ENCODE results near the gene PCDHA1.
"Not testable (repeated sequence)": the region's sequence is repeated elsewhere in the genome, so short reads cannot be mapped to it uniquely, and the experiment has no call there.

Gene PCDHA1

GRCh38 chr5:140855772-140856674 is 70.1 kb downstream of the PCDHA1 start, which contains the start of gene PCDHA10:
Gene PCDHA10 (plus strand): TSS chr5:140855897. CDS start chr5:140856049, 152 bp downstream.
- DNase-seq = peak; percentile 21 to 53

- no peak for DNase-seq
Observed at GRCh38 chr5:140857177-140857986, 71.4 kb downstream of the PCDHA1 start.

GRCh38 chr5:140857987-140858240 is 72.0 kb downstream of the PCDHA1 start:
- DNase-seq = no peak

GRCh38 chr5:140862441-140863295 is 76.7 kb downstream of the PCDHA1 start:
- no peak for DNase-seq

- DNase-seq = no peak
Observed at GRCh38 chr5:140868721-140869554, 83.0 kb downstream of the PCDHA1 start, which contains the start of gene PCDHA11. Gene PCDHA11 (plus strand): TSS chr5:140868957. CDS start chr5:140869104, 147 bp downstream.

GRCh38 chr5:140869555-140869886 is 83.6 kb downstream of the PCDHA1 start:
- no peak for DNase-seq

DNA sequence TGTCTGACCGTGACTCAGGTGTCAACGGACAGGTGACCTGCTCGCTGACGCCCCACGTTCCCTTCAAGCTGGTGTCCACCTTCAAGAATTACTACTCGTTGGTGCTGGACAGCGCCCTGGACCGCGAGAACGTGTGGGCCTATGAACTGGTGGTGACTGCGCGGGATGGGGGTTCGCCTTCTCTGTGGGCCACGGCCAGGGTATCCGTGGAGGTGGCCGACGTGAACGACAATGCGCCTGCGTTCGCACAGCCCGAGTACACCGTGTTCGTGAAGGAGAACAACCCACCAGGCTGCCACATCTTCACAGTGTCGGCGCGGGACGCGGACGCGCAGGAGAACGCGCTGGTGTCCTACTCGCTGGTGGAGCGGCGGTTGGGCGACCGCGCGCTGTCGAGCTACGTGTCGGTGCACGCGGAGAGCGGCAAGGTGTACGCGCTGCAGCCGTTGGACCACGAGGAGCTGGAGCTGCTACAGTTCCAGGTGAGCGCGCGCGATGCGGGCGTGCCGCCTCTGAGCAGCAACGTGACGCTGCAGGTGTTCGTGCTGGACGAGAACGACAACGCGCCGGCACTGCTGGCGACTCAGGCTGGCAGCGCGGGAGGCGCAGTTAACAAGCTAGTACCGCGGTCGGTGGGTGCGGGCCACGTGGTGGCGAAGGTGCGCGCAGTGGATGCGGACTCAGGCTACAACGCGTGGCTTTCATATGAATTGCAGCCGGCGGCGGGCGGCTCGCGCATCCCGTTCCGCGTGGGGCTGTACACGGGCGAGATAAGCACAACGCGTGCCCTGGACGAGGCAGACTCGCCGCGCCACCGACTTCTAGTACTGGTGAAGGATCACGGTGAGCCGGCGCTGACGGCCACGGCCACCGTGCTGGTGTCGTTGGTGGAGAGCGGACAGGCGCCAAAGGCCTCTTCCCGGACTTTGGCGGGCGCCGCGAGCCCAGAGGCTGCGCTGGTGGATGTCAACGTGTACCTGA is 84.6 kb downstream of the PCDHA1 start:
- no peak for DNase-seq

DNA sequence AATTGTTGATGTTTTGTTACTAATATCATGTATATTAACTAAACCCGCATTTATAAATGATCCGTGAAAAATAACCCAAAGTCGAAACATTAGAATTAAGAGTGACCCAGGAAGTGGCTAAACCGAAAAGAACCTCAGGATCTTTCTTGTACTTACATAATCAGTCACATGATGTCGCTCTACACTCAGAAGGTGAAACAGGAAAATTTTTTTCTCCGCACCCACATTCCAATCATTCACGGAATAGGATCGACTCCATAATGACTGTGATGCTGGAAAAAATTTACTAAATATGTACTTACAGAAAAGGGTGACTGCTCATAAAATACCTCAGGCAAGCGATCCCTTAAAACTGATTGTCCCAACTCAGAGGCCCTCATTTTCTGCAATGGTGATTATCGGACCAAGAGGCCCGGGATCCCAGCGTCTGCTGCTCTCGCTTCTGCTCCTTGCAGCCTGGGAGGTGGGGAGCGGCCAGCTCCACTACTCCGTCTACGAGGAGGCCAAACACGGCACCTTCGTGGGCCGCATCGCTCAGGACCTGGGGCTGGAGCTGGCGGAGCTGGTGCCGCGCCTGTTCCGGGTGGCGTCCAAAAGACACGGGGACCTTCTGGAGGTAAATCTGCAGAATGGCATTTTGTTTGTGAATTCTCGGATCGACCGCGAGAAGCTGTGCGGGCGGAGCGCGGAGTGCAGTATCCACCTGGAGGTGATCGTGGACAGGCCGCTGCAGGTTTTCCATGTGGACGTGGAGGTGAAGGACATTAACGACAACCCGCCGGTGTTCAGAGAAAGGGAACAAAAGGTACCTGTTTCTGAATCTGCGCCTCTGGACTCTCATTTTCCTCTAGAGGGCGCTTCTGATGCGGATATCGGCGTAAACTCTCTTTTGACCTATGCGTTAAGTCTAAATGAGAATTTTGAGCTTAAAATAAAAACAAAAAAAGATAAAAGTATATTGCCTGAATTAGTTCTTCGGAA is 89.4 kb downstream of the PCDHA1 start, which contains the start of gene PCDHA12:
TSS of gene PCDHA12 (plus strand) at position 224 of the 981 bp plus-strand sequence. CDS start at position 389, 165 bp downstream.
- DNase-seq = no peak

DNA sequence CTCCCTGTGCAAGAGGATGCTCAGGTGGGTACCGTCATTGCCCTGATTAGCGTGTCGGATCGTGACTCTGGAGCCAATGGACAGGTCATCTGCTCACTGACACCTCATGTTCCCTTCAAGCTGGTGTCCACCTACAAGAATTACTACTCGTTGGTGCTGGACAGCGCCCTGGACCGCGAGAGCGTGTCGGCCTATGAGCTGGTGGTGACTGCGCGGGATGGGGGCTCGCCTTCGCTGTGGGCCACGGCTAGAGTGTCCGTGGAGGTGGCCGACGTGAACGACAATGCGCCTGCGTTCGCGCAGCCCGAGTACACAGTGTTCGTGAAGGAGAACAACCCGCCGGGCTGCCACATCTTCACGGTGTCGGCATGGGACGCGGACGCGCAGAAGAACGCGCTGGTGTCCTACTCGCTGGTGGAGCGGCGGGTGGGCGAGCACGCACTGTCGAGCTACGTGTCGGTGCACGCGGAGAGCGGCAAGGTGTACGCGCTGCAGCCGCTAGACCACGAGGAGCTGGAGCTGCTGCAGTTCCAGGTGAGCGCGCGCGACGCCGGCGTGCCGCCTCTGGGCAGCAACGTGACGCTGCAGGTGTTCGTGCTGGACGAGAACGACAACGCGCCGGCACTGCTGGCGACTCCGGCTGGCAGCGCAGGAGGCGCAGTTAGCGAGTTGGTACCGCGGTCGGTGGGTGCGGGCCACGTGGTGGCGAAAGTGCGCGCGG is 90.8 kb downstream of the PCDHA1 start:
- DNase-seq = not testable (repeated sequence)

DNA sequence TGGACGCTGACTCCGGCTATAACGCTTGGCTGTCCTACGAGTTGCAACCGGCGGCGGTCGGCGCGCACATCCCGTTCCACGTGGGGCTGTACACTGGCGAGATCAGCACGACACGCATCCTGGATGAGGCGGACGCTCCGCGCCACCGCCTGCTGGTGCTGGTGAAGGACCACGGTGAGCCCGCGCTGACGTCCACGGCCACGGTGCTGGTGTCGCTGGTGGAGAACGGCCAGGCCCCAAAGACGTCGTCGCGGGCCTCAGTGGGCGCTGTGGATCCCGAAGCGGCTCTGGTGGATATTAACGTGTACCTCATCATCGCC is 91.3 kb downstream of the PCDHA1 start:
- no peak for DNase-seq

DNA sequence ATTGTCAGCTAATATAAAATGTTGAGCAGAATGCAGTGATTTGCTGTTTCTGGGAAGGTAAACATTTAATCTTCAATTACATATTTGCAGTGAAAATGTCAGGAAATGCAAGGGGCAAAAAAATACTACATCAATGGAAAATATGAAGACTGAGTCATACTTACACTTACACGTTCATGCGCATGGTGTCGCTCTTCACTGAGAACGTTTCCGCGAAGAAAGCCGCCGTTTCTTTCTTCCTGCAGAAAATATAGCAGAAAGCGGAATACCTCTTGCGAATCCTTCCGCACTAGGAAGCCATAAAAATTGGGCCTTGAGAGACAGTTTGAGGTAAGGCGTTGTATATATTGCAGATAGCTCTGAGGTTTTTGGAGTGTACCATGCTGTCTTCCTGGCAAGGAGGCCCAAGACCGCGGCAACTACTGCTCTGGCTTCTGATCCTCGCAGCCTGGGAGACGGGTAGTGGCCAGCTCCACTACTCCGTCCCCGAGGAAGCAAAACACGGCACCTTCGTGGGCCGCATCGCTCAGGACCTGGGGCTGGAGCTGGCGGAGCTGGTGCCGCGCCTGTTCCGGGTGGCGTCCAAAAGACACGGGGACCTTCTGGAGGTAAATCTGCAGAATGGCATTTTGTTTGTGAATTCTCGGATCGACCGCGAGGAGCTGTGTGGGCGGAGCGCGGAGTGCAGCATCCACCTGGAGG is 96.1 kb downstream of the PCDHA1 start, which contains the start of gene PCDHA13:
TSS of gene PCDHA13 (plus strand) at position 236 of the 702 bp plus-strand sequence. CDS start at position 381, 145 bp downstream.
- DNase-seq = no peak

- DNase-seq = no peak
Observed at GRCh38 chr5:140882591-140882899, 96.6 kb downstream of the PCDHA1 start.

- DNase-seq = no peak
Observed at GRCh38 chr5:140883373-140883772, 97.4 kb downstream of the PCDHA1 start.

DNA sequence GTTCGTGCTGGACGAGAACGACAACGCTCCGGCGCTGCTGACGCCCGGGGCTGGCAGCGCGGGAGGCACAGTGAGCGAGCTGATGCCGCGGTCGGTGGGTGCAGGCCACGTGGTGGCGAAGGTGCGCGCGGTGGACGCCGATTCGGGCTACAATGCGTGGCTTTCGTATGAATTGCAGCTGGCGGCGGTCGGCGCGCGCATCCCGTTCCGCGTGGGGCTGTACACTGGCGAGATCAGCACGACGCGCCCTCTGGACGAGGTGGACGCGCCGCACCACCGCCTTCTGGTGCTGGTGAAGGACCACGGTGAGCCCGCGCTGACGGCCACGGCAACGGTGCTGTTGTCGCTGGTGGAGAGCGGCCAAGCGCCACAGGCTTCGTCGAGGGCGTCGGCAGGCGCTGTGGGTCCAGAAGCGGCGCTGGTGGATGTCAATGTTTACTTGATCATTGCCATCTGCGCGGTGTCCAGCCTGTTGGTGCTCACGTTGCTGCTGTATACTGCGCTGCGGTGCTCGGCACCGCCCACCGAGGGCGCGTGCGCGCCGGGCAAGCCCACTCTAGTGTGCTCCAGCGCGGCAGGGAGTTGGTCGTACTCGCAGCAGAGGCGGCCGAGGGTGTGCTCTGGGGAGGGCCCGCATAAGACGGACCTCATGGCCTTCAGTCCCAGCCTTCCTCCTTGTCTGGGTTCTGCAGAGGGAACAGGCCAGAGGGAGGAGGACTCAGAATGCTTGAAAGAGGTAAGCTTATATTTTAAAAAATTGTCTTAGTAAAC is 98.2 kb downstream of the PCDHA1 start:
- no peak for DNase-seq

GRCh38 chr5:140916325-140916724 is 130.4 kb downstream of the PCDHA1 start:
- no peak for DNase-seq

DNA sequence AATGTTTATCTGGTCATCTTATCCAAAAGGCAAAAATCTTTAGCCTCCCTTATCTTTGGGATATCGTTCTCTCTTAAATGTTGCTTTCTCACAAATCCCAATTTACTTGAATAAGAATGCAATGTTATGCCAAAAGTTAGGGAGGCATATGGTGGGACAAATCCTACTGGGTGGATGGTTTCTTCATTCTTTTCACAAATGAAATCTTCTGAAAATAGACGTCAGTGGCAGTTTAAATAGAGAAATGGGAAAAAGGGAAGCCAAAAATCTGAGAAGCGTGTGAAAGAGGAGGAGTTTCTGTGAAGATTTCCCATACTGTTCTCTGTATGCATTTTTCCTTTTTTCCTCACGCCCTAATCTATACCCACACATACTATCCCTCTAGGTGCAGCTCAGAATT is 137.7 kb downstream of the PCDHA1 start:
- DNase-seq = no peak

DNA sequence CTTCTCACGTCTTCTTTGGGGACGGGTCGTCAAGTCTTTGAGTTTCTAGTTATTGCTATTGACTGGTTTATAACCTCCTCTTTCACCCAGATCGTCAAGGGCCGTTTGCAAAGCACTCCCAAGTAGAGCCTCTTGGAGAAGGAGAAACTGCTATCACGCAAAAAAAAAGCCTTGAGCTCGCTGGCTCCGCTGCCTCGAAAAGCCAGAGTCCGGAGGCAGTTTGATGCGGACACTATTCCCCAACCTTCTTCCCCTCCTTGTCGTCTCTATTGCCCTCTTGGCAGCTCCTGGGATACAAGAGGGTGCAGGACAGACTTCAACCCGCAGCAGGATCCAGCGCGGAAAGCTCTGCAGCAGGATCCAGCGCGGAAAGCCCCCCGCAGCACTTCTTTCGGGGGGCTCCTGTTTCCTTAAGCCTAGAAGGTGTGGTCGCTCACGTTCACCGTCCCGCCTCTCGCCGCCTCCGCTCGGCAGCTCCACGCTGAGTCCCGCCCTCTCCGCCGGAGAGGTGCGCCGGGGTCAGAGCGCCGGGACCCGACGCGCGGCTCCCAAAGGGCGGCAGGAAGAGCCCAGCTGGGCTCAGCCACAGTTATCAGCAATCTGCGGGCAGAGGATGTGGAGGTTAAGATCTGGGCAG is 140.0 kb downstream of the PCDHA1 start, which contains the start of gene PCDHAC1:
TSS of gene PCDHAC1 (plus strand) at position 494 of the 637 bp plus-strand sequence. CDS start 594 bp downstream, outside the sequence.
- peak; percentile 71 to 77 for DNase-seq
